Gastroesophageal sphincter (tissue), 3 donors: ENCODE measurements around the gene JARID2.

Experiments
- CTCF ChIP-seq, 4 experiments: fragments of 200-600 bp in 2 of 4; fragments of 450-650 bp in 2 of 4; sonication (generic) in 1 of 4; IDR thresholded peaks; one replicate each; pipeline ENCODE4 v1.5.1; 2017 to 2019; ENCODE audit warnings: antibody characterized with exemption in 4 of 4, mild to moderate bottlenecking in 2 of 4, moderate library complexity in 2 of 4
- POLR2AphosphoS5 ChIP-seq: sonication (generic); formaldehyde crosslinking; IDR thresholded peaks from one replicate; pipeline ENCODE4 v1.6.1; 2017; ENCODE audit warnings: antibody characterized with exemption

GRCh38 chr6:15513131-15513771 lies 267.4 kb downstream of the JARID2 start:
- TF ChIP-seq CTCF (IDR thresholded peaks at IDR 0.05) (no peak), POLR2AphosphoS5 (no peak)
